GM12875 (cell line): Measurements from ENCODE around the gene SEMA6A.

Experiments
- H3K4me3 ChIP-seq: one replicate; pipeline ENCODE4 v1.5.1; 2011; ENCODE audit warnings: low read depth, low read length, control low read depth
- CTCF ChIP-seq: IDR thresholded peaks from 2 replicates; pipeline ENCODE4 v1.5.1; 2011; ENCODE audit warnings: low read depth, mild to moderate bottlenecking, control low read depth, inconsistent platforms, low read length, moderate library complexity, borderline replicate concordance; ENCODE audit not compliant: insufficient read depth

The SEMA6A gene

GRCh38 chr5:116455061-116455460 lies 119.6 kb downstream of the SEMA6A start:
- H3K4me3 ChIP-seq: no peak overlapping the region
- TF ChIP-seq CTCF: no peak

- H3K4me3 ChIP-seq: no peak overlapping the region
- TF ChIP-seq CTCF: no peak
Observed at GRCh38 chr5:116454417-116454927, 120.2 kb downstream of the SEMA6A start.

- no peak overlapping the region for H3K4me3 ChIP-seq
- TF ChIP-seq CTCF: no peak
Observed at GRCh38 chr5:116453988-116454411, 120.6 kb downstream of the SEMA6A start.

- no peak for TF ChIP-seq CTCF
Observed at GRCh38 chr5:116452774-116453368, 121.8 kb downstream of the SEMA6A start.

GRCh38 chr5:116451905-116452450 lies 122.6 kb downstream of the SEMA6A start:
- no peak for TF ChIP-seq CTCF
- no peak overlapping the region for H3K4me3 ChIP-seq

More at GRCh38 chr5:116452774-116453368, 121.8 kb downstream of the SEMA6A start:
- no peak overlapping the region for H3K4me3 ChIP-seq

GRCh38 chr5:116451066-116451465 lies 123.6 kb downstream of the SEMA6A start:
- no peak overlapping the region for H3K4me3 ChIP-seq
- no peak for TF ChIP-seq CTCF

- TF ChIP-seq CTCF: no peak
- H3K4me3 ChIP-seq: no peak overlapping the region
Observed at GRCh38 chr5:116449458-116449857, 125.2 kb downstream of the SEMA6A start.
